ENCODE results near the gene HOXA4.

HOXA4 gene

GRCh38 chr7:27092819-27093110, 37.8 kb downstream of the HOXA4 start:
- no peak for DNase-seq (ENCODE audit: low read depth)

- DNase-seq (ENCODE audit: low read depth) = no peak
These were observed 38.4 kb downstream of the HOXA4 start for GRCh38 chr7:27091941-27092818.

GRCh38 chr7:27091105-27091504, 39.5 kb downstream of the HOXA4 start:
- no peak for DNase-seq (ENCODE audit: low read depth)

GRCh38 chr7:27088002-27088922, 42.3 kb downstream of the HOXA4 start:
- DNase-seq (ENCODE audit: low read depth) = no peak

- DNase-seq (ENCODE audit: low read depth) = no peak
These were observed 46.9 kb downstream of the HOXA4 start for GRCh38 chr7:27083646-27084045.

GRCh38 chr7:27082171-27082570, 48.4 kb downstream of the HOXA4 start:
- DNase-seq (ENCODE audit: low read depth) = no peak

- no peak for DNase-seq (ENCODE audit: low read depth)
These were observed 49.6 kb downstream of the HOXA4 start for GRCh38 chr7:27080844-27081436.

- no peak for DNase-seq (ENCODE audit: low read depth)
These were observed 51.2 kb downstream of the HOXA4 start for GRCh38 chr7:27079234-27079975.

- no peak for DNase-seq (ENCODE audit: low read depth)
These were observed 51.8 kb downstream of the HOXA4 start for GRCh38 chr7:27078616-27079233.
